Activated effector memory CD4-positive, alpha-beta T cell treated with anti-CD3 and anti-CD28 coated beads, Interleukin-2, amount 50 U/mL, for 16 hours (primary cell): ENCODE results near the gene PDZD7.
A peak's percentile ranks its signal among the peaks of the same experiment; 100 is the strongest.
"Not testable (repeated sequence)": the region's sequence is repeated elsewhere in the genome, so short reads cannot be mapped to it uniquely, and the experiment has no call there.

ENCODE experiments used
- DNase-seq: peaks from one replicate; pipeline ENCODE4 v3.0.0-alpha.2; 2020

Gene PDZD7

DNA sequence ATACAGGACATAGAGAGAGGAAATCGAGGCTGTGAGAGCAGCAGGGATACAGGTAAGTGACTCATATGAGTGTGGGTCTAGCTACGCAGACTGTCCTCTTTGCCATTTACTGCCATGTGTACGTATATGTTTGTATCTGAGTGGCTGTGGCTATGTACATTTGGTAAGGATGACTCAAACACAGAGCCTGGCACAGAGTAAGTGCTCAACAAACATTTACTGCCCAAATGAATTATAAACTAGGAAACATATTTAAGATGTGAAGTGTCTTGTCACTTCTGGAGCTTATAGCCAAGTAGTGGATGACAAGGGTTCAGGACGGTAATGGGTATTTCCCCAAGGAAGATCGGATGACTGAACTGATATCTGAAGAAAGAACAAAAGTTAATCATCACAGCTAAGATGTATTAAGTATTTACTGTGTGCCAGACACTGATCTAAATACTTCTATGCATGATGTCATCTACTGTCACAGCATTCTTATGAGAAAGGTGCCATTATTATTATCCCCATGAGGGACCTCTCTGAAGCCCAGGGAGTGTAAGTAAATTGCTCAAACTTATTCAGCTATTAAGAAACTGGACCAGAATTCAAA lies 49.7 kb downstream of the PDZD7 start:
- DNase-seq = no peak

DNA sequence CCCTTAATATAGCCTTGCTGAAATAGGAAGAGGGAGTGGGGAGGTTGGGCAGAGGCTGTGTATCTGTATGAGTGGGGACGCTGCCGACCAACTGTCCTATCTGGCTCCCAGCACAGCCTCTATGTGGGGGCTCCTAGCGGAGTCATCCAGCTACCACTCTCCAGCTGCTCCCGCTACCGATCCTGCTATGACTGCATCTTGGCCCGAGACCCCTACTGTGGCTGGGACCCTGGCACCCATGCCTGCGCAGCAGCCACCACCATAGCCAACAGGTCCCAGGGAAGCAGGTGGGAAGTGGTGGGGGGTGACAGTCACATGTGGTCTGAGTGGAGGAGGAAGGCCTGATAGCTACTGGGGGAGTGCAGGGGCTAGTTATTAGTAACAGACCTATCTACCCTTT lies 50.2 kb downstream of the PDZD7 start:
- peak; percentile 34 for DNase-seq

DNA sequence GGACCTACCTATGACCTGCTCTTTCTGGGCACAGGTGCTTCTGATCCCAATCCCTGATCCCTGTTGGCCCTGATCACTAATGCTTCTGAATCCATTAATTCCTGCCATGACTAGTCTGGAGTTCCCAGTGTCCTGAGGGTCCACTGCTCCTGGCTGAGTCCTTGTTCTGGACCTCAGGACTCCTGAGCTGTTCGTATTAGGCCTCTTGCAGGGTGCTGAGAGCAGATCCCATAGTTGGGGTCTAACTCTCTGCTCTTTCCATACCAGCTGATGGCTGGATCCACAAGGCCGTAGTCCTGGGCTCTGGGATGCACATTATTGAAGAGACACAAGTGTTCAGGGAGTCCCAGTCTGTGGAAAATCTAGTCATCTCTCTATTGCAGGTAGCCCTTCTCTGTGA lies 50.6 kb downstream of the PDZD7 start:
- peak; percentile 54 for DNase-seq

DNA sequence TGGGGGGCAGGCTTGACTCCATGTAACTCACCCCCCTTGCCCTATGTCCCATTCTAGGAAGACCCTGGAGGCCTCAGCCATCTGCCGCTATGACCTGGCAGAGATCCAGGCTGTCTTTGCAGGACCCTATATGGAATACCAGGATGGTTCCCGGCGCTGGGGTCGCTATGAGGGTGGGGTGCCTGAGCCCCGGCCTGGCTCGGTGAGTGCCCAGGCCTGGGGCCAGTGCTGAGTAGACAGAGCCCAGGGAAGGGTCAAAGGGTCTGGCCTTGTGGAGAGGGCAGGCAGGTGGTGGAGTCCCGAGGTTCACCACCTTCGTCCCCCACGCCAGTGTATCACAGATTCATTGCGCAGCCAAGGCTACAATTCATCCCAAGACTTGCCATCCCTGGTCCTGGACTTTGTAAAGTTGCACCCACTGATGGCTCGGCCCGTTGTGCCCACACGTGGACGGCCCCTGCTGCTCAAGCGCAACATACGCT lies 51.1 kb downstream of the PDZD7 start:
- DNase-seq = peak; percentile 46

DNA sequence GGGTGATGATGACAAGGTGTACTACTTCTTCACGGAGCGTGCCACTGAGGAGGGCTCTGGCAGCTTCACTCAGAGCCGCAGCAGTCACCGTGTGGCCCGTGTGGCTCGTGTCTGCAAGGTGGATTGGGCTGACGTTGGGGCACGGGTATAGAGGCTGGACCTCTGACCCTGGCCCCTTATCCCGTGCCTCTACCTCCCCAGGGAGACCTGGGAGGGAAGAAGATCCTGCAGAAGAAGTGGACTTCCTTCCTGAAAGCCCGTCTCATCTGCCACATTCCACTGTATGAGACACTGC lies 52.1 kb downstream of the PDZD7 start:
- no peak for DNase-seq

DNA sequence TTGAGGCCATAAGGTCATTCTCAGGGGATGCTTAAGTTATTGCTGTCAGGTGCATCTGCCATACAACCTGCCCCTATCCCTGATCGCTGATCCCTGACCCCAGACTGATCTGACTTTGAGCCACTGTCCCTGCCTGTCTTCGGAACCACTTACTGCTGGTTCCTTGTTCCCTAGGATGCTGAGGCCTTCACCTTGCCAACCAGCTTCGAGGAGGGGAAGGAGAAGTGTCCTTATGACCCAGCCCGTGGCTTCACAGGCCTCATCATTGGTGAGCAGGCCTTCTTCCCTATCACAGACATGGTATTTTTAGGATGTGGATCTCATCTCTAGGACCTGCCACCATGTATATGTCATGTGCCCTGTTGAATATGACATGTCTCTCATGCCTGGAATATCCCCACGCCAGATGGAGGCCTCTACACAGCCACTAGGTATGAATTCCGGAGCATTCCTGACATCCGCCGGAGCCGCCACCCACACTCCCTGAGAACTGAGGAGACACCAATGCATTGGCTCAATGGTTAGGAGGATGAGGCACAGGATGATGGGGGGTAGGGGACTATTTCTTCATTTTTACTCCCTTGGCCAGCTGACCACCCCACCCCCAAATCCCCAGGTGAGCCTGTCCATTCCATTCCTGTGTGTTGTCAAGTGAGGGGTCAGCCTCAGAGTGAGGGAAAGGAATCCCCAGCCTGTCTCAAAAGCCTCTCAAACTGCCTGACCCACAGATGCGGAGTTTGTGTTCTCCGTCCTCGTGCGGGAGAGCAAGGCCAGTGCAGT lies 52.6 kb downstream of the PDZD7 start:
- DNase-seq = no peak

DNA sequence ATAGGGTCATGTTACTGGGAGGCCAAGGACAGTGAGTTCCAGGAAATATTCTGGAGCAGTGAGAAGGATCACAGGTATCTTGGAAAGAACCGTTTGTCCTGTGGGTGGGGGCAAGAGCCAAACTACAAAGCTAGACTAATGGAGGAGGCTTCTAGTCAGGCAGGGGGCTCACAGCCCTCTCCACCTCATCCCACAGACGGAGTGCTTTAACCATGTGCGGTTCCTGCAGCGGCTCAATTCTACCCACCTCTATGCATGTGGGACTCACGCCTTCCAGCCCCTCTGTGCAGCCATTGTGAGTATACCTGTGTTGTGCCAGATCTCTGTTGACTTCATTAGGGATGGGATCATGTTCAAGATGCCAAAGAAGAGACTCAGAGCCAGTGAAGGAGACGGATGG lies 53.5 kb downstream of the PDZD7 start:
- DNase-seq = no peak

DNA sequence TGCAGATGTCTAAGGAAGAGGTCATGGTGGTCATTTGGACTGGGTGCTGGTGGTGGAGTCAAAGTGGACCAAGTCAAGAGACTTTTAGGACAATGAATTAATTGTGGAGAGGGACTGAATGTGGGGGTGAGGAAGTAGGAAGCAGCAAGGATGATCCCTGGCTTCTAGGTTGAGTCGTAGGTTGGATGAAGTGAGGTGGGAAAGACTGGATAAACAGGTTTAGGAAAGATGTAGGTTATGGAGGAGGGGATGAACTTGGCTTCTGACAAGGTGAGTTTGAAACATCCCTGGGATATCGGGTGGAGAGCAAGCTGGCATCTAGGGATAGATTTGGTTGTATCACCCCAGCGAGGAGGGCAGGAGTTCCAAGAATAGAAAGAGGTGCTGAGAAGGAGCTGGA lies 54.0 kb downstream of the PDZD7 start:
- DNase-seq = no peak

DNA sequence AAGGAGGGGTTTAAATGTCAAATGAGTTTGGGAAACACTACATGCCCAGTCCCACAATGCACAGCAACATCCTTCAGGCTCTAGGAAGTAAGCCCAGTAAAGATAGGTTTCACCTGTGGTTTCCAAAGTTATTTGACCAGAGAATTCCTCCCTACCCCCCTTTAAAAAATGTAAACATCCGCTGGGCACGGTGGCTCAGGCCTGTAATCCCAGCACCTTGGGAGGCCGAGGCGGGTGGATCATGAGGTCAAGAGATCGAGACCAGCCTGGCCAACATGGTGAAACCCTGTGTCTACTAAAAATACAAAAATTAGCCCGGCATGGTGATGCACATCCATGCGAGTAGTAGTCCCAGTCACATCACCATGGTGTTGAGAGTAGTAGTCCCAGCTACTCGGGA lies 55.5 kb downstream of the PDZD7 start:
- not testable (repeated sequence) for DNase-seq

DNA sequence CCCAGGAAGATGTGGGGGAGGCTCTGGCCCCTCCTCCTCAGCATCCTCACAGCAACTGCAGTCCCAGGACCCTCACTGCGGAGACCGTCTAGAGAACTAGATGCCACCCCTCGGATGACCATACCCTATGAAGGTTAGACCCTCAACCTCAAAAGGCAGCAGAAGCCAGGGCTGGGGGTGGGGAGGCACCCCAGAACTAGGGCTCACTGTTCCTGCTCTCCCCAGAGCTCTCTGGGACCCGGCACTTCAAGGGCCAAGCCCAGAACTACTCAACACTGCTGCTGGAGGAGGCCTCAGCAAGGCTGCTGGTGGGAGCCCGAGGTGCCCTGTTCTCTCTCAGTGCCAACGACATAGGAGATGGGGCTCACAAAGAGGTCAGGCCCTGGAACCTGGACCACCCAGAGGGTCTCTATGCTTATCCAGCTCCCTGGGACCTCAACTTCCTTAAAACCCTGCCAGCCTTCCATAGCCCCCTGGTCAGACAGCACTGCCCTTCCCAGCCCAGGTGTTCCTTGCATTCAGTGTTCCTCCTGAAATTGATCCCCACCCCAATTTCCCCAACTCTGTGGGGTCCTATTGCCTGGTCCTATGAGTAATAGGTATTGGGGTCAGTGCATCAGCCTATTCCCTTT lies 57.9 kb downstream of the PDZD7 start:
- no peak for DNase-seq

DNA sequence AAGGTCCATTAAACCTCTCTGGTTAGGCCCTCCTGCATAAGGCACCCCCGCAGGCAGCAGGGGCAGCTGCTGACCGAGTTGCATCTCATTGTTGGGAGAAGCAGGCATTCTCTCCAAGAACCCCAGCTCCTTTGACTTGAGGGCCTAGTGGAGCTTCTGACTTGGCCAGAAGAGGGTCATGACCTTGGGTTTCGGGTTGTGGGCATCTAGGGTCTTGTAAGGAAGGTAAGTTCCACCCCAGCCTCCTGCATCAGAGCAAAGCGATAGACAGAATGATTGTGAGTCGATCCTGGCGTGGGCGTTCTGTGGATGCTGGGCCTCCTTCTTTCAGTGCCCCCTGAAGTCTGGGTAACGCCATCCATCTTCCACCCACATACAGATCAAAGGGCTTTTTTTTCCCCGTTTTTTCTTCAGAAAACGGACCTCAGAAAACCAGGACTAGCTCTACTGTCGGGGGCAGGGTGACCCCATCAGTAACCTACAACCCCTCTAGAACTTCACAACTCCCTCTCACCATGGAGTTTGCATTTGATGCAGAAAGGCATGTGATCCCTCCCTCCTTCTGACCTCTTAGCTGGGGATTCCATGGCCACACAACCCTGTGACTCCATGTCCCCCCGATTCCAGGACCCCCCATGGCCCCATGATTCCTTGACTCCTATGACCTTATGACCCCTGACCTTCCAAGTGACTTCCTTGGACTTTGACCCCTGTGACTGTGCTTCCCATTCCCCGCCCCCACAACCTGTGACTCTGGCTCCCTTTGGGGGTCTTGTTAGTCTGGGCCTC lies 58.6 kb downstream of the PDZD7 start:
- no peak for DNase-seq

DNA sequence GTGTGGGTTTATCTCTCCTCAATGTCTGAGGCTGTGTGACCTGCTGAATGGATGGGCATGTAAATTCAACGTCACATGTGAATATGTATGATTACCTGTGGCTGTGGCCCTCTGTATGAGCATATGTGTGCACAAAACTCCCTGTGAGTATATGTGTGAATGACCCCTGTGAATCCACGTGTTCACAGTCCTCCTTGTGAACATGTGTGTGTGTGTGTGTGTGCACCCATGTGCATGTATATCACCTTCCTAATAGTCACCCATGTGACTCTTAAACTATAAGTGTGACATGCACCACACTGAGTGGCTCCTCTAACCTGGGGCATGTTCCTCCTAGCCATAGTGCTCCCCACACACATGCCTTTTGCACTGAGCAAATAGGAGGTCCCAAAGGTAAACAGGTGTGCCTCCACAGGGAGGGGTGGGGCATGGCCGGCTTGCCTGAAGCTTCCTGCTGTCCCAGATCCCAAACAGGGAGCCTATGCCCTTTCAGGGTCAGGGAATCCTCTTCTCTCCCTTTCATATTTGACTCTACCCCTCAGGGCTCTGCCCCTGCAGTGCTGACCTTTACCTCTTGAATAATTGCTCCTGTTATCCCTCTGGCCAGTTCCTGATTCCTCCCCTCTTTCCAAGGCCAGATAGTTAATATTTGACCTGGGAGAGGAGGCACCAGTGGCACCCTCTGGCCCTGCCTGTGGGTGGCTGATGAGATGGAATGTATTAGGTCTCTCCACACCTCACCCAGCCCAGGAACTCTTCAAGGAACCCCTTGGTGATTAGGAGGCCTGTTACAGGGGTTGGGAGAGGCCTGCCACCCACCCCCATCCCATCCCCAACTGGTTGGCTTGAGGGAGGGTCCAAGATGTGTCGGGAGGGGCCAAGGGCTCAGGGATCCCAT lies 59.8 kb downstream of the PDZD7 start:
- no peak for DNase-seq

DNA sequence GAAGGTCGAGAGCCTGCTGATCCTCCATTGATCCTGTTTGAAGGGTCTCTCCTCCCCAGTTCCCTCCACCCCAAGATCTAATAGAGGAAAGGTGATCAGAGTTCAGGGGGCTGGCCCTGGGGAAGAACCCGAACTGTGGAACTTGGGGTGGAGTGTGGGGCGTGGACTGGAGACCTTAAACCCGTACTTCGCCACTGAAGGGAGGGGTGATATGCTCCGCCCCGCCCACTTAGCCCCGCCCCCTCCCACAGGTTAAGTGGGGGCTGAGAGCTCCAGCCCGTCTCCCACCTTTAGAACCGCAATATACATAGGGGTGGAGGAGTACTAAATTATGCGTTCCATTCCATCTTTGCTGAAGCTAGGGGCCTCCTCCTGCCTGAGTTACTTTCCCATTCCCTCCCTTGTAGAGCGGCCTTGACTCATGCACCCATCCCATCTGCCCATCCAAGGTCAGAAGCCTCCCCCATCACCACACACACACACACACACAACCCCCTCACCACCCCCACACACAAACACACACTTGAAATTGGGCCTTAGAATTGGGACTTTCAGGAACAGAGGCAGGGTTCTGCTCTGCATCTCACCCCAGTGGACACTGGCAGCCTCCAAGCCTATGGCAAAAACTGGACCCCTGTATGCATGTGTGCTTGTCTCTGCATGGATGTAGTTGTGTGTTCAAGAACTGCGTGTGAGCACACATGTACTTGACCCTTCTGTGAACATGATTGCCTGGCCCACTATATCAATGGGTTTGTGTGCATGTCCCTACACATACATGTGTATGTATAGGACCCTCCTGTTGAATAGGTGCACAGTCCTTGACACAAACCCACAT lies 60.6 kb downstream of the PDZD7 start:
- peak; percentile 70 for DNase-seq

DNA sequence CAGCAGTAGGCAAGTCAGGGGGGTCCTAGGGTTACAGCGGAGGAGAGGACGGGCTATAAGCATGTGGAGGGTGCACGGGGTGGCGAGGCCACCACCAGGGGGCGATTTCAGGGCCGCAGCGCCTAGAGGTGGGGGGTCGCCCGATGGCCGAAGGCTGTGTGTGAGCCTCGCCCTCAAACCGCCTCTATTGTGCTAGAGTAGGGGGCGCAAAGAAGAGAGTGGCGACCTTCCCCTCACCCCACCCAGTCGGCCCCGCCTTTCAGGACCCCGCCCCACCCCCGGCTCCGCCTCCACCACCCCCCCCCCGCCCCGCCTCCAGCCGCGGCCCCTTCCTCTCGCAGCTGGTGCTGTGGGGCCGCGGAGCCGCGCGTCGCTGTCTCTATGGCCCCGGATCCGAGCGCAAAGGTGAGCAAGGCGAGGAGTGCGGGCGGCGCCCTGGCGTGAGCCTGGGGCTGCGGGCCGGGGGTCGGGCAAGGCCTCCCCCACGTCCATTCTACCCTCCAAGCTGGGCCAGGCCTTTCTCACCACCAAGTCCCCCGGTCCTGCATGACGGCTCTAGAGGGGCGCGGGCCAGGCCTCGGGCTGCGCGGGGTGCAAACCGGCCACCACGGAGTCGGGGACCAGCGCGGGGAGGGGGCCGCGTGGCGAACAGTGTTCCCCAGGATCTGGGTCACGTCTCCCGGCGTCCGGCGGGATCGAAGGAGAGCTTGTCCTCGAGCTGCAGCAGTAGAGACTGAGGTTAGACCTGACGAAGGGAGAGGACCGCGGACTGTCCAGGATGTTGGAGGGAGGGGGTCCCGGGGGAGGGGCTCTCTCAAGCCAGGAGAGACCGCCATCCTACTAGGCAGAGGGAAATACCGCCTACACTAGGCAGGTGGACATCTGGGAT lies 61.5 kb downstream of the PDZD7 start, which contains the start of gene SEMA4G:
TSS of gene SEMA4G (plus strand) at position 318 of the 889 bp plus-strand sequence. CDS start 3,409 bp downstream, outside the sequence.
- DNase-seq = peak; percentile 77

DNA sequence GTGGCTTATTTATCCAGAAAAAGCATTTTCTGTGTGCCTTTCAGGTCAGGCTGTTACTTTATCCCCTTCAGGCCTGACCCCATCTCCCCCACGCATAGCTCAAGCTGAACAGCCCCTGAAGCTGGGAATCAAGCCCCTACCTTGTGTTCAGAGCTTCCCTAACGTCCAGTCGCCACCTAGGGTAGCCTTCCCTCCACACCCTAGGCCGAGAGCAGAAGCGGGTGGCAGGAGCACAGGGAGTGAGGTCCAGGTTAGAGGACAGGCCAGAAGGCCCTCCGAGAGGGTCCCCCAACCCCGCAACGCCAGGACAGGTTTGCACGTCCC lies 62.1 kb downstream of the PDZD7 start:
- no peak for DNase-seq

DNA sequence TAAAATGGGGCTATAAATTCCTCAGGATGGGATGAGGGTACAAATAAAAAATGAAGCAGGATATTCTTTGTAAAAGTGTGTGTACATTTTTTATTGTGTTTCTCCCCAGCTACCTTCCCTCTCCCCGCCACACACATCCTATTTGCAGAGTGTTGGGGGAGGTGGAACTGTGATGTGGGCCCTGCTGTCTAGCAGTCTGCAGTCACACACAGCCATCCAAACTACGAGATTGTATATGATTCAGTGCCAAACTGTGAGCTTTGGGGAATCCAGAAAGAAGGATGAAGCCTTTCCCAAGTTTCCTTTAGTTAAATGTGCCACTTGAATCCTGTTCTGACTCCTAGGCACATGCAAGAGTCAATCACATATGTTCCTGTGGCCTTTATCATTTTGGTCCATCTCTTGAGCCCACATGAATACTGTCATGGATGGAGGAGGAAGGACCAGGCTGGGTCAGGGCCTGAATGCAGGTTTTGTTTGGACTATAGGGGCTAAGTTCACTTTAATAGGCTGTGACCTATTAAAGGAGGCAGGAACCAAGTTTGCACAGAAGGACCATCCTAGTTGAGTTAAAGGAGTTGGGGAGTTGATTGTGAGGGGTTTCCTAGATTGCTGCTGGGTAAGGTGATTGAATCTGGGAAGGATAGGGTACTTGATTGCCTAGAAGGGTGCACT lies 62.7 kb downstream of the PDZD7 start:
- DNase-seq = no peak

DNA sequence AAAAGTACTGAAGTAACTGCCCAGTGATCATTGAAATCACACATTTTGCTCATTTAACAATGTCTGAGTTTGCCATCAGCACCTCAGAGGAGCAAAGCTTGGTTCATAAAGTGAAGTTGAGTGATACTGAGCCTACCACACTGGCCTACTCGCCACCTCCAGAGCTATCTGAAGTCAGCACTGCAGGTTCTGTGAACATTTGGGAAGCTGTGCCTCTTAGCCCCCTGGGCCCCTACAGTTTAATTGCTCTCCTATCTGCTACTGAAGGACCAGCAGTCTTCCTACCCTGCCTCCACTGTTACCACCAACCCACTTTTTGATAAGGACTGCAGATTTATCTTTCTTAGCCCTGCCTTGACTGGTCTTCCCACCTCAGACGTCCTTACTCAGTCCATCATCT lies 63.6 kb downstream of the PDZD7 start:
- DNase-seq = no peak

DNA sequence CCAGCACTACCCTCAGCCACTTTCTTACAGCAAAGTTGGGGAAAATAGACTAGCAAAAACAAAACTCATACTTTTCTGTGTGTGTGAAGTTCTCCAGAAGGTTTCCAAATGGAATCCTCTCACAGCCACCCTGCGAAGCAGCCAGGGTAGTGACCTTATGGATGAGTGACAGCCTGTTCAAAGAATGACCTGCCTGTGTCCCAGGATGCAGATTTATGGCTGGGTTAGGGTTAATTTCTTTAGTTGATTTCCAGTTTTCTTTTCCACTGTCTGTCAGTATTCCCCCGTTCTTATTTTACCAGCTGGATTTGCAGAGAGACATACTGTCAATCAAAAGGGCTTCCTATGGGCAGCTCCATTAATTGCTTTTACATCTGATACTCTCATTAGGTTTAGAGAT lies 64.0 kb downstream of the PDZD7 start:
- no peak for DNase-seq

DNA sequence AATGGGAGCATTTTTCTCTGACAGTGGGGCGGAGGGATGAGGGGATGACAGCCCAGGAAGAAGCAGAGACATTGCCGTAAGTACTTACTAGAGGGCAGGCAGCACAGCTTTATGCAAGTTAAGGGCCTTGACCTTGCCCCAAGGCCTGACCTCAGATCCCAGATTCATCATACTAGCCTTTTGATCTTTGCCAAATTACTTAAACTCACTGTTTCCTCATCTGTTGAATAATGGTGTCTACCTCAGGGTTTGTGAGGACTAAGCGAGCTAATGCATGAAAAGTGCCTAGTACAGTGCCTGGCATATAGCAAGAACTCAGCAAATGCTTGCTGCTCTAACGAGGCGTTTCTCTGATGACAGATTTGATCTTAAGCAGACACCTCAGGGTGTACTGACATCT lies 65.1 kb downstream of the PDZD7 start:
- no peak for DNase-seq

DNA sequence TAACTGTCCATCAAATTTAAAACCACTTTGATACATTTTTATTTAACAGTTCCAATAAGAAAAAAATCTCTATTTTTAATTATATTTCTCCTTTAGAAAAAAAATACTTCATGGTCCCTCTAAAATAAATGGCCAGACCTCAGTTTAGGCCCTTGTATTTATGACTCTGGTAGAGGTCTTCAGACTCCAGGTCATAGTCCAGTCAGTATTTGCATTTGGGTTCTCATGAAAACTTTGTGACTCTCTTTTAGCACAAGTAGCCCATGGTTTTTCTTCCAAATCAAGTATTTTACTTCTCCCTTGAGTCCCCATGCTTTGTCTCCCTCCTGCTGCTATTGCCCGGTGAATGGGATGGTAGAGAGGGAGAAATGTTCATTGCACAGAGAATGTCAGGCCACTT lies 67.1 kb downstream of the PDZD7 start:
- DNase-seq = no peak
